Measurements from ENCODE around the gene SNAI1.
"Not testable (repeated sequence)": the region's sequence is repeated elsewhere in the genome, so short reads cannot be mapped to it uniquely, and the experiment has no call there.

The SNAI1 gene

DNA sequence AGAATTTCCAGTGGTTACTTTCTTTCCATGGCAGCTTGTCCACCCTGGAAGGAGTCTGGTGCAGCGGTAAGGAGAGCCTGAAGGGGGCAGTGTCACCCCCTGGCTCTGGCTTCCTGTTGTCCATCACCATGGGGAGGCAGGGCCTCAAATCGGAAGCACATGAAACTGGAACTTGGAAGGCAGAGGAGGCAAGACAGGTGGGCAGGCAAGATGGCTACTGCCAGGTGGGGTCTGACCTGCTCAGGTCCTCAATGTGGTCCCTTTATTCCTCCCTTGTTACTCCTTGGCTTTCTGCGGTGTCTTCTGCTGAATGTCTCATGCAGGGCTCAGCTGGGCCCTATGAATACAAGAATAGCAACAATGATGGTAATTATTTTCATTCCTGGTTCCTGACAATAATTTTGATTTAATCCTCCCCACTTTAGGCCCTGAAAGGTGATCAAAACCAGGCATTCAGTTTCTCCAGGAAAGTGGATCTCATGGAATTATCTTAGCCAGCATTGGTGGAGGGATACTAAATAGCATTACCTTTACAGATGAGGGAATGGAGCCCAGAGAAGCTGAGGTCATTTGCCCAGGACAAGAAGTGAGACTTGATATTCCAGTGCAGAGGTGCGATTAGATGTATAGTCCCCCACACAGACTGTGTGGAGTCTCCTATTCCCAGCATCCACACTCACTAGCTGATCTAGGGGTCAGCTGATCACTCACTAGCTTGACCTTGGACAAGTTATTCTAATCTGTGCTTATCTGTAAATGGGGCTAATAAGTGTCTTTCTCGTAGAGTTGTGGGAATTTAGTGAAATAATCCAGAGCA, 17.6 kb upstream of the SNAI1 start:
- WGBS (ENCODE audit: insufficient coverage, insufficient read length), result no CpG with 5 or more reads among the region's 5 CpGs
- no peaks in the 10 kb centered on the region for H3K9me3 ChIP-seq (ENCODE audit: control insufficient read depth, insufficient read depth, low read length)
- no peak overlapping the region for H3K4me3 ChIP-seq (ENCODE audit: low read length)
- no peak for DNase-seq (ENCODE audit: low read depth, low spot score)
- no peaks in the 10 kb centered on the region for H3K27me3 ChIP-seq (ENCODE audit: control insufficient read depth, insufficient read depth, low read length)
- no peak overlapping the region for H3K27ac ChIP-seq (ENCODE audit: low read length)
- no peaks in the 10 kb centered on the region for H3K36me3 ChIP-seq (ENCODE audit: control insufficient read depth, insufficient read depth, low read length)
- H3K4me1 ChIP-seq (ENCODE audit: control insufficient read depth, insufficient read depth, low read length), result no peaks in the 10 kb centered on the region

DNA sequence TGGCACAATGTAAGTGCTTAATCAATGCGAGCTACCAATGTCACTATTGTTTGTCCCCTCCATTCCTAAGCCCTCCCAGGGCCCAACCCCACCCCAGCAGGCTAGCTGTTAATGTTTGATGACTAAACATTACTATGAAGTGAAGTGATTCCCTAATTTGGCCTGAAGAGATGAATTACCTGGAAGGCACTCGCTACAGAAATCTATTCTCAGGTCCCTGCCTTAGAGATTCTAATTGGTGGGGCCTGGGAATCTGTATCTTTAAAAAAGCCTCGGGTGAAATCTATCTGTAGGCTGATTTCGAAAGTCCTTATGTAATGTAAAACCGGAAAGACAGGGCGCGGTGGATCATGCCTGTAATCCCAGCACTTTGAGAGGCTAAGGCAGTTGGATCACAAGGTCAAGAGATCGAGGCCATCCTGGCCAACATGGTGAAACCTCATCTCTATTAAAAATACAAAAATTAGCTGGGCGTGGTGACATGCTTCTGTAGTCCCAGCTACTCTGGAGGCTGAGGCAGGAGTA, 16.9 kb upstream of the SNAI1 start:
- H3K4me1 ChIP-seq (ENCODE audit: control insufficient read depth, insufficient read depth, low read length), result no peaks in the 10 kb centered on the region
- H3K4me3 ChIP-seq (ENCODE audit: low read length), result no peak overlapping the region
- no peaks in the 10 kb centered on the region for H3K36me3 ChIP-seq (ENCODE audit: control insufficient read depth, insufficient read depth, low read length)
- no peaks in the 10 kb centered on the region for H3K9me3 ChIP-seq (ENCODE audit: control insufficient read depth, insufficient read depth, low read length)
- WGBS (ENCODE audit: insufficient coverage, insufficient read length), result no CpG with 5 or more reads among the region's 9 CpGs
- H3K27ac ChIP-seq (ENCODE audit: low read length), result no peak overlapping the region
- no peak for DNase-seq (ENCODE audit: low read depth, low spot score)
- H3K27me3 ChIP-seq (ENCODE audit: control insufficient read depth, insufficient read depth, low read length), result no peaks in the 10 kb centered on the region

DNA sequence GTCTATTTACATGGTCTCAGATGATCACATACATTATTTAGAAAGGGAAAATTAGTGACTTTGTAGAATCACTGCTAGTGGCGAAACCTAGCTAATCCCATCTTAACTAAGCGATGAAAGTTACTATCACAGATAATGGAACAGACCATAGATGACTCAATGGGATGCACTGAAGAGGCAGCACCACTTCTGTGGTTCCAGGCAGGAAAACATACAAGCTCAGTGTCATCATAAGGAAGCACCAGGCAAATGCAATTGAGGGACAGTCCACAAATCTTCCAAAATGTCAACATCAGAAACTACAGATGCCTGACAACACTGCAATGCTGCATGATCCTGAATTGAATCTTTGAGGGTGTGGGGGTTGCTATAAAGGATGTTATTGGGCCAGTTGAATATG, 15.9 kb upstream of the SNAI1 start:
- no CpG with 5 or more reads among the region's 2 CpGs for WGBS (ENCODE audit: insufficient coverage, insufficient read length)
- Histone ChIP-seq H3K36me3 (ENCODE audit: control insufficient read depth, insufficient read depth, low read length) (no peaks in the 10 kb centered on the region), H3K27me3 (ENCODE audit: control insufficient read depth, insufficient read depth, low read length) (no peaks in the 10 kb centered on the region), H3K4me3 (ENCODE audit: low read length) (no peak overlapping the region), H3K27ac (ENCODE audit: low read length) (no peak overlapping the region), H3K4me1 (ENCODE audit: control insufficient read depth, insufficient read depth, low read length) (no peaks in the 10 kb centered on the region), H3K9me3 (ENCODE audit: control insufficient read depth, insufficient read depth, low read length) (no peaks in the 10 kb centered on the region)
- DNase-seq (ENCODE audit: low read depth, low spot score), result no peak

DNA sequence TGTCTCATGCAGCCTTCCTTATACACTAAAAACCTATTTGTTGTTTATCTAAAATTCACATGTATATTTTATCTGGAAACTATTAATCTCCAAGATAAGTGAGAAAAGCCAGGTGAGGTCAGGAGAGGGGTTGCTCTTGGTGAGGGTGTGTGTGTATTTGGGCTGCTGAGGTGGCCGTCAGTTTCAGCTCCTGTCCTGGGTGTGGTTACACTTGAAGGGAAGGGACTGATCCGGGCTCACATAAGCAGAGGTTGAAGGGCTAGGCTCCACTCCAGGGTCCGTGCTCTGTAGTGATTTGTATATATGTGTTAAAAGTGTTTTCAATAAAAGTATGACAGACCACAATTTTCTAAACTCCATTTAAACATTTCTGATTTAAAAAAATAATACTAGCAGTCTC, 13.5 kb upstream of the SNAI1 start:
- Histone ChIP-seq H3K9me3 (ENCODE audit: control insufficient read depth, insufficient read depth, low read length) (no peaks in the 10 kb centered on the region), H3K27ac (ENCODE audit: low read length) (no peak overlapping the region), H3K4me3 (ENCODE audit: low read length) (no peak overlapping the region), H3K4me1 (ENCODE audit: control insufficient read depth, insufficient read depth, low read length) (no peaks in the 10 kb centered on the region), H3K36me3 (ENCODE audit: control insufficient read depth, insufficient read depth, low read length) (no peaks in the 10 kb centered on the region), H3K27me3 (ENCODE audit: control insufficient read depth, insufficient read depth, low read length) (no peaks in the 10 kb centered on the region)
- no CpG with 5 or more reads among the region's 3 CpGs for WGBS (ENCODE audit: insufficient coverage, insufficient read length)
- DNase-seq (ENCODE audit: low read depth, low spot score), result no peak

DNA sequence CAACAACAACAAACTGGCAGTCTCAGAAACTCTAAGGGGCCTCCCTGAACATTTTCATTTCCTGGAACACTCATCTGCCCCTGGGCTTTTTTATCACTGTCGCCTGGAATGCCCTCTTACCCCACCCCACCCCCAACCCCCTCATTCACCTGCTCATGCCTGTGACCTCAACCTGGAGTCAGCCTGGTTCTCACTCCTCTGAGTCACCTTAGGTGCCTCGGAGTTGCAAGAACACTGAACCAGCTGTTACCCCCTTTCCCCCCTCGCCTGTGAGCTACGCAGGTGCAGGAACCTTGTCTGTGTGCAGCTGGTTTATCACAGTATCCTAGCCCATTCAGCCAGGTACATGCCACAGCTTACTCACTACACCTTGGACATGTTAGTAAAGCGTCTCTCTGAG, 12.8 kb upstream of the SNAI1 start:
- Histone ChIP-seq H3K9me3 (ENCODE audit: control insufficient read depth, insufficient read depth, low read length) (no peaks in the 10 kb centered on the region), H3K4me3 (ENCODE audit: low read length) (no peak overlapping the region), H3K4me1 (ENCODE audit: control insufficient read depth, insufficient read depth, low read length) (no peaks in the 10 kb centered on the region), H3K27ac (ENCODE audit: low read length) (no peak overlapping the region), H3K27me3 (ENCODE audit: control insufficient read depth, insufficient read depth, low read length) (no peaks in the 10 kb centered on the region), H3K36me3 (ENCODE audit: control insufficient read depth, insufficient read depth, low read length) (no peaks in the 10 kb centered on the region)
- no peak for DNase-seq (ENCODE audit: low read depth, low spot score)
- no CpG with 5 or more reads among the region's 5 CpGs for WGBS (ENCODE audit: insufficient coverage, insufficient read length)

DNA sequence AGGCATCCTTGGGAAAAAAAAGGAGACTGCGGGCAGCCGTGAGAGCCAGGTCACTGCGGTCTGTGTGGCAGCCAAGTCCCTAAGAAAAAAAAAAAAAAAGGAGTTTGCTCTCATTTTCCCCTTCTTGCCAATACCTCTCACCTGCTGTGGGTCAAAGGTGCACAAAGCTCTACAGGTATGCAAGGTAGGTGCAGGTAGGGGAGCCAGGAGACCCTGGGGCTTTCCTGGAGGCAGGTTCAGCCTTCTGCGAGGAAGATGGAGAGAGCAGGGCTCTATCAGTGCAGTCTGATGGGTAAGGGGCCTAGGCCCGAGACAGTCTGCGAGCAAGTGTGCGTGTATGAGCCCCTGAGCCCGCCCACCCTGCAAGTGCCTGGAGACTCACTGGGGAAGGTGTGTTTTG, 12.3 kb upstream of the SNAI1 start:
- WGBS (ENCODE audit: insufficient coverage, insufficient read length), result no CpG with 5 or more reads among the region's 8 CpGs
- H3K27ac ChIP-seq (ENCODE audit: low read length), result no peak overlapping the region
- no peak overlapping the region for H3K4me3 ChIP-seq (ENCODE audit: low read length)
- no peaks in the 10 kb centered on the region for H3K27me3 ChIP-seq (ENCODE audit: control insufficient read depth, insufficient read depth, low read length)
- no peaks in the 10 kb centered on the region for H3K36me3 ChIP-seq (ENCODE audit: control insufficient read depth, insufficient read depth, low read length)
- DNase-seq (ENCODE audit: low read depth, low spot score), result no peak
- H3K9me3 ChIP-seq (ENCODE audit: control insufficient read depth, insufficient read depth, low read length), result no peaks in the 10 kb centered on the region
- H3K4me1 ChIP-seq (ENCODE audit: control insufficient read depth, insufficient read depth, low read length), result no peaks in the 10 kb centered on the region

DNA sequence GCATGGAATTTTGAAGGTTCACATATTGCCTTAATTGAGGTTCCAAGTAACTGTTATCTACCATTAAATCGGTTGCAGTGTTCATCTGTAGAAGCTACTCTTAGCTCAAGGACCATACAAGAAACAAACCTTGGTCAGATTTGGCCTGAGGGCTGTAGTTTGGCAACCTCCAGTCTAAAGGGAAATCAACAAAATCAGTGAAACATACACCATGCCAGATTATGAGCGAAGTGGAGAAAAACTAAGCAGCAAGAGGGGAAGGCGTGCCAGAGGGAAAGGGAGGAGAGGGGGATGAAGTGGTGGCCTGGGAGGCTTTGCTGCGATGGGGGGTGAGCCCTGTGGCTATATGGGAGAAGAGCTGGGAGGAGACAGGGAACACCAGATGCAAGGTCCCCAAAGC, 8.8 kb upstream of the SNAI1 start:
- no CpG with 5 or more reads among the region's 4 CpGs for WGBS (ENCODE audit: insufficient coverage, insufficient read length)
- no peaks in the 10 kb centered on the region for H3K36me3 ChIP-seq (ENCODE audit: control insufficient read depth, insufficient read depth, low read length)
- H3K9me3 ChIP-seq (ENCODE audit: control insufficient read depth, insufficient read depth, low read length), result no peaks in the 10 kb centered on the region
- DNase-seq (ENCODE audit: low read depth, low spot score), result no peak
- no peaks in the 10 kb centered on the region for H3K4me1 ChIP-seq (ENCODE audit: control insufficient read depth, insufficient read depth, low read length)
- H3K27me3 ChIP-seq (ENCODE audit: control insufficient read depth, insufficient read depth, low read length), result no peaks in the 10 kb centered on the region
- no peak overlapping the region for H3K4me3 ChIP-seq (ENCODE audit: low read length)
- H3K27ac ChIP-seq (ENCODE audit: low read length), result no peak overlapping the region

DNA sequence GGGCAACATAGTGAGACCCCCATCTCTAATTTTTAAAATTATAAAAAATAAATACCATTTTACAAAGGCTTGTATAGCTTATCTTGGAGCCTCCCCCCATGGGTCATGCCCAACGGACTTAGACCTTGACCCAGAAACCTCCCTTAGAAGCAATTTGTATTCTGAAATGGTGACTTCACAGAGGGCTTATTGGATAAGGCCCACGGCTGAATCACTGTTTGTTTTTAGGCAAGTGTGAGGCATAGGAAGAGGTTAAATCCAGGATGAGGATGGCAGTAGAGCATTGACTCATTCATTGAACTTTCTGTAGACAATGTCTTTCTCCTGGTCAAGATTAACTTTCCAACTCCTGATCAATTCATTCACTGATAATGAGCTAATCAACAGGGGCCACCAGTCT, 6.2 kb upstream of the SNAI1 start:
- WGBS (ENCODE audit: insufficient coverage, insufficient read length), result no CpG with 5 or more reads among the region's 2 CpGs
- no peak for DNase-seq (ENCODE audit: low read depth, low spot score)
- H3K4me1 ChIP-seq (ENCODE audit: control insufficient read depth, insufficient read depth, low read length), result no peaks in the 10 kb centered on the region; the same call in 1 of the 2 replicates
- no peak overlapping the region for H3K4me3 ChIP-seq (ENCODE audit: low read length)
- H3K27ac ChIP-seq (ENCODE audit: low read length), result no peak overlapping the region
- H3K9me3 ChIP-seq (ENCODE audit: control insufficient read depth, insufficient read depth, low read length), result no peaks in the 10 kb centered on the region
- no peaks in the 10 kb centered on the region for H3K27me3 ChIP-seq (ENCODE audit: control insufficient read depth, insufficient read depth, low read length)
- H3K36me3 ChIP-seq (ENCODE audit: control insufficient read depth, insufficient read depth, low read length), result no peaks in the 10 kb centered on the region

DNA sequence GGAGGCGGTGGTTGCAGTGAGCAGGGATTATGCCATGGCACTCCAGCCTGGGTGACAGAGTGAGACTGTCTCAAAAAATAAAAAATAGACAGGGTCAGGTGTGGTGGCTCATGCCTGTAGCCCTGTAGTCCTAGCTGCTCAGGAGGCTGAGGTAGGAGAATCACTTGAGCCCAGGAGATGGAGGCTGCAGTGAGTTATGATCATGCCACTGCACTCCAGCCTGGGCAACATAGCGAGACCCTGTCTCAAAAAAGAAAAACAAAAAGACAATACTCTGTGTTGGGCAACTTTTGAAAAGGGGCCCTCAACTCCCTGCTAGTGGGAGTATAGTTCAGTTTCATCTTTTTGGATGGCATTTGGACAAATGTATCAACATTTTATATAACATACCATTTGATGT, 5.0 kb upstream of the SNAI1 start:
- H3K9me3 ChIP-seq (ENCODE audit: control insufficient read depth, insufficient read depth, low read length); H3K36me3 ChIP-seq (ENCODE audit: control insufficient read depth, insufficient read depth, low read length); DNase-seq (ENCODE audit: low read depth, low spot score); H3K27ac ChIP-seq (ENCODE audit: low read length); H3K27me3 ChIP-seq (ENCODE audit: control insufficient read depth, insufficient read depth, low read length); H3K4me3 ChIP-seq (ENCODE audit: low read length); H3K4me1 ChIP-seq (ENCODE audit: control insufficient read depth, insufficient read depth, low read length): not testable (repeated sequence)
- WGBS (ENCODE audit: insufficient coverage, insufficient read length), result no CpG with 5 or more reads among the region's 2 CpGs

DNA sequence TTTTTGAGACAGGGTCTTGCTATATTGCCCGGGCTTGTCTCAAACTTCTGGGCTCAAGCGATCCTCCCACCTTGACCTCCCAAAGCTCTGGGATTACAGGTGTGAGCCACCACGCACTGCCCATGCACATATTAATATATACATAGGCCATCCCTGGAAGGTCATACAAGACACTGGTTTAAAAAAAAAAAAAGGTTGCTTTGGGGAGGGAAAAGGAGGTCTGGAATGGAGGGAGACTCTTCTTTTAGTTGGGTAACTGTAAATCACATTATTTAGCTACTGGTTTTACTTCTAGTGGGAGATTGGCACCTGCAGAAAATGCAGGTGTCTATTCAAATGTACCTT, 4.1 kb upstream of the SNAI1 start:
- DNase-seq (ENCODE audit: low read depth, low spot score), result no peak
- Histone ChIP-seq H3K4me1 (ENCODE audit: control insufficient read depth, insufficient read depth, low read length) (peaks cover 2% of the 10 kb centered on the region; the same call in 1 of the 2 replicates), H3K27ac (ENCODE audit: low read length) (no peak overlapping the region), H3K9me3 (ENCODE audit: control insufficient read depth, insufficient read depth, low read length) (no peaks in the 10 kb centered on the region), H3K27me3 (ENCODE audit: control insufficient read depth, insufficient read depth, low read length) (no peaks in the 10 kb centered on the region; the same call in 1 of the 2 replicates), H3K36me3 (ENCODE audit: control insufficient read depth, insufficient read depth, low read length) (no peaks in the 10 kb centered on the region), H3K4me3 (ENCODE audit: low read length) (no peak overlapping the region)
- no CpG with 5 or more reads among the region's 3 CpGs for WGBS (ENCODE audit: insufficient coverage, insufficient read length)
